C1 segment of cervical spinal cord (tissue), 14 donors: ENCODE results near the gene DAAM1.

ENCODE experiments used
- DNase-seq, 14 donors: peaks; one replicate each; lab custom pipeline; 2025; lab: John Stamatoyannopoulos, UW

Gene DAAM1

GRCh38 chr14:59362513-59362912 is 174.0 kb downstream of the DAAM1 start:
- DNase-seq = no peak

GRCh38 chr14:59363531-59364226 is 175.2 kb downstream of the DAAM1 start:
- no peak for DNase-seq

GRCh38 chr14:59370158-59370742 is 181.8 kb downstream of the DAAM1 start:
- DNase-seq = no peak

GRCh38 chr14:59371771-59372170 is 183.3 kb downstream of the DAAM1 start:
- DNase-seq = no peak

- no peak for DNase-seq
Observed at GRCh38 chr14:59374048-59374447, 185.6 kb downstream of the DAAM1 start.

- DNase-seq = no peak
Observed at GRCh38 chr14:59376686-59377085, 188.2 kb downstream of the DAAM1 start.

GRCh38 chr14:59377491-59377890 is 189.0 kb downstream of the DAAM1 start:
- DNase-seq = no peak

GRCh38 chr14:59377991-59378601 is 189.6 kb downstream of the DAAM1 start:
- peak in 1 of 14 donors; percentile 45 for DNase-seq

GRCh38 chr14:59389936-59390335 is 201.5 kb downstream of the DAAM1 start:
- no peak for DNase-seq

- no peak for DNase-seq
Observed at GRCh38 chr14:59391388-59391787, 202.9 kb downstream of the DAAM1 start.

- DNase-seq = no peak
Observed at GRCh38 chr14:59394268-59394667, 205.8 kb downstream of the DAAM1 start.

GRCh38 chr14:59395672-59396071 is 207.2 kb downstream of the DAAM1 start:
- no peak for DNase-seq

- no peak for DNase-seq
Observed at GRCh38 chr14:59398841-59399240, 210.4 kb downstream of the DAAM1 start.

GRCh38 chr14:59406454-59407245 is 218.2 kb downstream of the DAAM1 start:
- peak in 1 of 14 donors; percentile 15 for DNase-seq

GRCh38 chr14:59407246-59408010 is 219.0 kb downstream of the DAAM1 start:
- DNase-seq = no peak

- DNase-seq = no peak
Observed at GRCh38 chr14:59415836-59416602, 227.6 kb downstream of the DAAM1 start.

GRCh38 chr14:59417311-59417710 is 228.8 kb downstream of the DAAM1 start:
- no peak for DNase-seq

- DNase-seq = no peak
Observed at GRCh38 chr14:59419303-59419702, 230.8 kb downstream of the DAAM1 start.
